HG03060 (cell line): ENCODE results near the gene CCN6.
"Not testable (repeated sequence)": the region's sequence is repeated elsewhere in the genome, so short reads cannot be mapped to it uniquely, and the experiment has no call there.

Experiments used
- ATAC-seq: cut with Tn5 transposase; IDR thresholded peaks from one replicate; pipeline ENCODE4 v1.9.1; 2021; ENCODE audit warnings: low read depth, moderate number of reproducible peaks; ENCODE audit not compliant: unreplicated experiment

CCN6 gene

DNA sequence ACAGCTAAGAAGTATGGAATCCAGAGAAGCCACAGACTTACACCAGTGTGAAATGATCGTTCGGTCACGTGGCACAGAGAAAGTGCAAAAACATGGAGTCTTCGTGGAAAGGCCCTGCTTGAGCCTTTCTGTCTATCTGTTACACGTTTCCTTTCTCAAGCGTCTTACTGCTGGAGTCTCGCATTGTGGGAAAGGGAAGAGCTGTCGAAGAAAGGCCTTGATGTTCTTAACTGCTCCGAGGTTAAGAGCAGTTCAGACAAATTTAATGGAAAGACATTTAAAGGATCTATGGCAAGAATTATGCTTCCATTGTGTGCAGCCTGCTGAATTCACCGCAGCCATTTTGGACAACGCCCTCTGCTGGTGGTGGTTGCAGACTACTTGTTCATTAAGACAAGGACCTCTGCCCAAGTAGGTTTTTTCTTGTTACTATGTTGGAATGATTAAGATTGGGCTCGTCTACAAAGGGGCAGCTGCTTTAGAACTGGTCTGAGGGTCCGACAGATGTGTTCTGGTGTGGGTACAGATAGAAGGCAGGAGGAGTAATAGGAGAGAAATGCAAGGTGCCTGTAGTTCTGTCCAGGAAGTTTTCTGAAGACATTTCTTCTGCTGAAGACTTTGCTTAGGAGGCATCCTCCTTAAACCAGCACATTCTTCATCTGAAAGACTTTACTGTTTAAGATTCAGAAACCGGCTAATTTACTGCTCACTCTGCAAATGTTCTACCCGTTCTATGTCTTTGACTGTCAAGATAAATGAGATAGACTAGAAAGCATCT lies 24.7 kb upstream of the CCN6 start:
- no peak for ATAC-seq

DNA sequence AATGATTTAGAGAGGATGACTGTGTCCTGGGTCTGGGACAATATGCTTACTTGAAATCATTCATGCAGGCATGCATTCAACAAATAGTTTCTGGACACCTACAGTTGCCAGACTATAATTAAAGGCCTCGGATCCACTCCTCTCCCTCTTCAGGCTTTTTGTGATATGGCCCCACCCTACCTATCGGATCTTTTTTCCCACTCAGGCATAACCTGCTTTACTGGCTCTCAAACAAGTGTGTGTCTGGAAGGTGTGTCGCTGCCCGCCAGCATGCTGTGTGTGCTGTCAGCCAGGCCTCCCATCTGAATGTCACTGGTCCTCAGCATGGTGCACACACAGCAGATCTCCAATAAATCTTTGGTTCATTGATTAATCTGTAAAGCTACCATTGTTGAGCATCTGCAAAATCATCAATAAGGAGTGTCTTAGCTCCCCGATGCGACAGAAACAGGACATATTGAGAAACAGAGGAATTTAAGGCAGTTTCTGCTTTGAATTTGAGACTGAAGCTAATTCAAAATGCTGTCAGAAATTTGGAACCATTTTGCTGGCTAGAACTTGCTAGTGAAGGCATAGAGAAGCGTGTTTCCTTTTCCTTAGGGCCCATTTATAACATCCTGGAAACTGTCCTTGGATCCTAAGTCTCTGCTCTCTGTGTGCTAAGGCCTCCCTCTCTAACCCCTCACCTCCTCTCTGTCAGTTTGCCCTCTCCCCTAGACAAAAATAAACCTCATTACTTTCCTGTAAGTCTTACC lies 23.5 kb upstream of the CCN6 start:
- ATAC-seq: no peak

DNA sequence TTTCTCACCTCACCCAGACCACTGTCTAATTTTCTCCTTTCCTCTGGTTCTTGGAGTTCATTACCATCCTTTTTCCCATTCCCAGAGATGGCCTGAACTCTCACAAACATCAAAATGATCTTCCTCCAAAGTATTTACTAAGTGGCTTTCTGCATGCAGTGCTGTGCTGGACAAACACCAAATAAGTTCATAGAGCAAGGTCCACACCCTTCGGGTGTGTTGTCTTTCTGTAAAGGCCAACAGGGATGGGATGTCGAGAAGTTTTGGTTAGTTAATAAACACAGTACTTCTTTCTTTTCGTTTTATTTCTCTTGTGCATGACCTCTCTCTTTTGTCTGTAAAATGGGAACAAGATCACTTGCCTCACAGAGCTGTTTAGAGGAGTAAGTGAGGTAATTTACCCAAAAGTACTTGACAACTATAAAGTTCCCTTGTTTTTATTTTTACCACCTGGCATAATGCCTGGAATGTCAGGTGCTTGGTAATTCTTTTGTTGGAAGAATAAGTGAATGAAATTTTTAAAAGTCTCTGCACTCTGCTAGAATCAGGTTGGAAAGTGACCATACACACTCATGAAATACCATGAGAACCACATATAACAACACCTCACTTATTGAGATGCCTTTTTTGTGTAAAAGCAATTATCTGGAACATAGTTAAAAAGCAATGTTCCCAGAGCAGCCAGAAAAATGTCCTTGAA lies 22.8 kb upstream of the CCN6 start:
- ATAC-seq: no peak

DNA sequence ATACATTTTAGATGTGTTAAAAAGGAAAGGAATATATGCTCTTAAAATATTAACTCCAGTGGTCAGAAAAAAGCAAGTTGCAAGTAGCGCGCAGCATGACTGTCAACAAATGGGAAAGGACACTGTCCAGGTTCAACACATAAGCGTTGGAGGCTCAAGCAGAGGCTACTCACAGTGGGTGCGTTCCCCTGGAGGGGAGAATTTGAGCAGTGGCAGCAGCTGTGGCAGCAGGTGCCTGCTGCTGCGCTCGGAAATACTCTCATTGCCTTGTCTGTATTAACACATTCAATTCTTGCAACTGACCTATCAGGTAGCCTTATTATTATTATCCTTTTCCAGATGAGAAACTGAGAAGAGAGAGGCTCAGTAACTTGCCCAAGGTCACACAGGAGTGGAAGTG lies 21.9 kb upstream of the CCN6 start:
- ATAC-seq: no peak

DNA sequence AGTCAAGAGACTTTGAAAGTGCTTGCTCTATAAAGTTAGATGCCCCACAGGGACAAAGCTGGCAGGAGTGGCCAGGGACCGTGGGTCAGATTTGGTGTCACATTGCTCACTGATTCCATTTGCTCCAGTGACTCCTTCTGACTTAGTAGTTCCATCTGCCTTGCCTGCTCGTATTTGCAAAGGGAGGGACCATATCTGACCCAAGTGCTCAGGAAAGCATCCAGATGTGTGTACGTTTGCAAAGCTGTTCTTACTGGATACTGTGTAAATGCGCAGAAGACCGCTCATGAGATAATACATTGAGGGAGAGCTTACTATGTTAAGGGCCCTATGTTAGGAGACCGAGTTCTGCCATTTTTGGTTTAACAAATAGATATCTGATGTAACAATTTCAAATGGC lies 21.2 kb upstream of the CCN6 start:
- no peak for ATAC-seq

DNA sequence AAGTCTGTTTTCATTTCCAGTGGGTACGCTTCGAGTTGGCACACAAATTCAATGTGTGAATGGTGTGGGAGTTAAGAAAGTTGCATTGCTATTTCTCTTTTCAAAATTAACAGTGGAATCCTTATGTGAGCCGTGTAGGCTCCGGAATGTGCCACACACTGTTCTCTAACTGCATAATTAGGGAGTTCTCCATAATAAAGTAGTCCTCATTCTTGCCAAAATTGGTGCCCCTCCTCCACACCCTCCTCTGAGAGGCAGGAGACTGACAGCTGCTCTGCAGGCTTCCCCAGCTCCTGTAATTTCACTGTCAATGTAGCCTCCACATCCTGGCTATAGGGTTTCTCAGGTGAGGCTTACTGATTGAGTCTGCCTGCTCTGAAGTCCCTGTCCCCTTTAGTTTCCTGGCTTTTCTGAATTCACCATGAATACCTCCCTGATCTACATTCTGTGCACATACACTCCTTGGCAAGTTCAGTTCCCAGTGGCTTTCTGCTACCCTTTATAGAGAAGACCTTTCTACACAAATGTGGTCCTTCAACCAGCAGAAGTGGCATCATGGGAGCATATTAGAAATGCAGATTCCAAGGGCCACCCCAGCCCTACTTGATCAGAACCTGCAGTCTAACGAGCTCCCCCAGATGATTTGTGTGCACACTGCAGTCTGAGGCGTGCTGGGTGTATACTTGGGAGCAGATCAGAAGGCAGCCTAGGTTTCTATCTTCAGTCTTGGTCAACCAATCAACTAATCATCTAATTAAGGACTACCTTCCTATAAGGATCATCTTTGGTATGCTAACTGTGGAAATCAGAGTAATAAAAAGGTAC lies 19.9 kb upstream of the CCN6 start:
- no peak for ATAC-seq

DNA sequence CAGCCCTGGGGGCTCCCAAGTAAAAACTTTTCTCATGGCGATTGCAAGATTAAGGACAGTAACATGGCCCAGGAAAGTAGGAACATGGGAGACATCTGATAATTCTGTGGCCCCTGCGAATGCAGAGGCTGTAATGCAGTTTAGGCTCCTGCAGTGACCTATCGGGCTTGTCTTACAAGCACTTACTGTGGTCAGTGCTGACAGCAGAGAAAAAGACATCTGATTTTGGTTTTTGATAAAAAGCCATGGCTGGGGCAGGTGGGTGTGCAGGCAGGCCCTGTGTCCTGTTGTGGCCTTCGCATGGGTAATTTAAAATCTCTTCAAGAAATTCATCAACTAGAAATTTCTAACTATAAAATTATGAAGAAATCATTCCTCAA lies 19.3 kb upstream of the CCN6 start:
- no peak for ATAC-seq

DNA sequence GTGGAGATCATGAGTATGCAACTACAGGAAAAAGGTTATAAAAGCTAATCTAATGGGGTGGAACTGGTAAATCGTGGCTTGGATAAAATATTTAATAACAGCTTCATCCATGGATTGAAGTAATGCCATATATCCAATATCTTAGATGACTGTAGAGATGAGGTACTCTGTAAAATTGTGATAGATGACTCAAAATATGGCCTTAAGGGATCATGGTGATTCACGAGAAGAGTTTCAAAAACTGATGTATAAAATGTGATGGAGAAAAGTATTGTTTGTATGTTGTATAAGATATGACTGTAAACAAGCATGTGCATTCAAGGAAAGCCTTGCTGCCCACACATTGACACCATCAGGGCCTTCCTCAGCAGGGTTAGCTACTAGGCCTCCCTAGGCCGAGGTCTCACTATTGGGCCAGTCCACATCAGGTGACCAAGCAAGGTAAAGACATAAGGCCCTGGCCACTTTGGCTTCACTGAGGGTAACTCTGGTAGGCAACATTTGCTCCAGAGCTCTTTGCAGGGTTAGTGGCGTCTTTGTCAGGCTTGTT lies 17.7 kb upstream of the CCN6 start:
- no peak for ATAC-seq

DNA sequence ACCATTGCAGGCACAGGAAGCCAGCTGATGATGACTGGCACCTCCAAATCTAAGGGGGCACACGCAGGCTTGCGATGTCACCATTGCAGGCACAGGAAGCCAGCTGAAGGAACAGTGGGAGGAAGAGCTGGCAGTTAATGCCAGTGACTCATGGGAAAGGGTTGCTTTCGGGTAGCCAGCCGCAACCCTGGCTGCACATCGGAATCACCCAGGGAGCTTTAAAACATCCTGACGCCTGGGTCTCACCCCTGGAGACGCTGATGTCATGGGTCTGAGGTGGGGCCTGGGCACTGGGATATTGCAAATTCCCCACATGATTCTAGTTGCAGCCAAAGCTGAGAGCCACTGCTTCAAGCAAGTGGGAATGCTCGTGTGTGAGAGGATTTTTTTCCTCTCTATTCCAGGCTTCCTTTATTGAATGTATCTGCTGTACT lies 16.1 kb upstream of the CCN6 start:
- ATAC-seq: no peak

DNA sequence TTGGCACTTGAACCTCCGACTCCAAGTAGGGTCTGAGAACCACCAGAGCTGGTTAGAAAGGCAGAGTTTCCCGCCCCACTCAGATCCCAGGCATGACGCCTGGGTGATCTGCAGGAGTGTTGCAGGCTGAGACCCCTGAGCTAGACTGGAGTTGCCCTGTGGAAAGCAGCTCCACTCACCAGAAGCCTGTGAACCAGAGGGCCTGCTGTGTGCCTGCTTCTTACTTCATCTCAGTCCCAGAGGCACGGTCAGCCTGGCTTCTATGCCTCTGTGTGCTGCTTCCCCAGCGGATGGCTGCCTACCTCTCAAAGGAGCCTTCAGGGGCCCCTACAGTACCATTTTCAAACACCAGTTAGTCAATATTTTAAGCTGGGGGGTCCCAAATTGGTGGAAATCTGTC lies 15.6 kb upstream of the CCN6 start:
- ATAC-seq: no peak

DNA sequence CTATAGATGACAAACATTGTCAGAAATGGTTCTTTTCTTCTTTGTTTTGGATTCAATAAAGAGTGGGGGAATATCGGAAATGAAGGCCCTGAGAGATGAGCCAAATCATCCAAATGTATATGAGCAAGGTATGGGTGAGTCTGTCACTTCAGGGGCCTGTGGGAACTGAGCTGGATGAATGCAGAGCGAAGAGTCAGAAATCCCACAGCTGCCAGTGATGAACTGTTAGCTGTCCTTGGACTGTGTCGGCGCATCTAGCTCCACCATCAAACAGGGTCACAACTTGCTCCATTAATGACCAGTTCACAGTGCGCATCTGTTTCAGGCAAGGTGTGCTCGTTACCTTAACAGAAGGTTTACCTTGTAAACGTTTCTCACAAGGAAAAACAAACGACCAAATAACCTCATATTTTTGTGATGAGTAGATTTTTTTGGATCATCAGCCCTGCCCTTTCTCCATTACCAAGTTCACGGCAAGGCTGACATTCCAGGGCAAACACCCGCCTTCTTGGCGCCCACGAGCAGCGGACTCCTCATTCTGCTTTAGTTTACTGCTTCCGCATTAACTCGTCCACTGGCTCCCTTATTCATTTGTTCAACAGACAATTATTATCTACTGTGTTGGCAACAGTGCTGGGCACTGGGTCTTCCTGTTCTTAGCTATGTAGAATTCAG lies 15.0 kb upstream of the CCN6 start:
- no peak for ATAC-seq

DNA sequence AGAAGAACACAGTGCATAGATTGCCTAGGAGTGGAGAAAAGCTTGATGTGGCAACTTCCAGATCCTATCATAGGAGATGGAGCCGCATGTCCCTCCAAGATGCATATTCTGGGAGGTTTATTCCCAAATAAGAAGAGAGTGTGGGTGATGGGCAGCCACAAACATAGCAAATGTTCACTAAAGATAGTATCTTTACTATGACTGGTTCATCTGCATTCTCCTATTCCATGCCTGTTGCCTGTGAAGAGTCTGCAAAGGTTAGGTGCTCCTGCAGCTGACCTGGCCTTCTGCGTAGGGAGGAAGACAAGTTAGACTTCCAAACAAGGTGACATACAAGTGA lies 14.5 kb upstream of the CCN6 start:
- no peak for ATAC-seq

DNA sequence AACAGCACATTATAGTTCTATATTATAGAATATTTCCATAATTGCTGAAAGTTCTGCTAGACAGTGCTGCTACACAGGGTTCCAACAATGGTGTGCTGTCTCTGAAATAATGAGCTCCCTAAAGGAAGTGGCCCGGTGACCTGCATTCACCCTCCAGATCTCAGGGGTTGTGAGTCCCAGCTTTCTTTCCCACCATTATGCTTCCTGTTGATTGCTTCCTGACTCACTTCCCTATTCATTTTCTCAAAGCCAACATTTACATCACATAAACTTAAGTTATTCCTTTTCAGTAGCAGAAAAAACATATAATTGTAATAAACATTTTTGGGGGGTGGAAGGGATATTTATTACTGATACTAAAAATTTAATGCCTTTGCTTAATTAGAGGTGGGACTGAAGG lies 12.9 kb upstream of the CCN6 start:
- no peak for ATAC-seq

DNA sequence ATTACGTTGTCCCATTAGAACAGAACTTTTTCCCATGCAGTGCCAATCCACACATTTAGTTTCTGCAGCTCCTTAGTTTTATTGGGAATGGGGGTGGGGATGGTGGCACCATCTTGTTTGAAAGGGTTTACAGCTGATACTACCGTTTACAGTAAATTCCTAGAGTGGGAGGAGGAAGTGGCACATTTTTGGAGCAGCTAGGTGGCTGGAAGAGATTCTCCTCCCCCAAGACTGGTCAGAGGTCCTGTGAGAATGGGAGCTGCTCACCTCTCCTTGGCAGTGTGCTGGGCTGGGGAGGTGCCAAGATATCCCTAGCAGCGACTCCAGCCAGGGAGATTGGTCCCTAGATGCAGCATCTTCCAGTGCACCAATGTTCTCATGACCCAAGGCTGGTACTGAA lies 12.4 kb upstream of the CCN6 start:
- ATAC-seq: no peak

DNA sequence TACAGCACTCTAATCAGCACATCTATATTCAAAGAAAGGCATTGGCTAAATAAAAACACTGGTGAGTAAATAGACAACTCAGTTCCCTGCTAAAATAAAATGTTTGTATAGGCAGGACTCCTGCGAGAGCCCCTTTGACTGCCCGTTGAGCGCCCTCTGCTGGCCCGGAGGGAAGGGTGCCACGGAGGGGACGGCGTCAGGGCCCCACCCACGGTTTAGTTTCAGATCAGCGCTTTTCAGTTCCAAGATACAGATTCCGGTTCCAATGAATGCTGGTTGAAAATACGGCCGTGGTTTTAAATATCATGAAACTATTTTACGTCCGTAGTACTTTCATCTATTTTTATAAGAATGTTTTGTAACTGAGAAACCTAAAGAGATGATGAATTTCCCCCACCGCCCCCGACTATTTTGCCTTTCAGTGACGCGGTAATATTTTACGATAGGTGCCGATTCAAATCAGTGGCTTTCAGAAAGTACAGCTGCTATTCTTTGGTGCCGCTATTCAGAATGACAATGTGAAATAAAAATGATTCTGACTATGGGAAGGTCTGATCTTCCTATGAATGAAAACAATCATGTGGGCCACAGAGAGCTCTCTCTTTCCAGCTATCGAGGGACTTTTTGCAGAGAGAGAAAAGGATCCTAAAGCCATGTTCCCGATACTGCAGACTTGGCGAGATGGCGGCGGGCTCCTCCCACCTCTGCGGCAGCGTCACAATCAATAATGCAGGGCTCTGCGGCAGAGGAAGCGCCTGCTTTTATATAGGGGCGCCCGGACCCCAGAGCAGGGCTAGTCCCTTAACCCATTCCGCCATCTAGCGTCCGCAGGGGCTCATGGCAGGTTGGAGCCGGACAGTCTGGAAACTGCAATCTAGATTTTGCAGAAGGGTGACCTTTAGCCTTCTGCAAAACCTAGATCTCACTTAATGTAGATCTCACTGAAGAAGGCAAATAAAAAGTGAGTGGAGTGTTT lies 10.6 kb upstream of the CCN6 start:
- peak; percentile 89 for ATAC-seq

DNA sequence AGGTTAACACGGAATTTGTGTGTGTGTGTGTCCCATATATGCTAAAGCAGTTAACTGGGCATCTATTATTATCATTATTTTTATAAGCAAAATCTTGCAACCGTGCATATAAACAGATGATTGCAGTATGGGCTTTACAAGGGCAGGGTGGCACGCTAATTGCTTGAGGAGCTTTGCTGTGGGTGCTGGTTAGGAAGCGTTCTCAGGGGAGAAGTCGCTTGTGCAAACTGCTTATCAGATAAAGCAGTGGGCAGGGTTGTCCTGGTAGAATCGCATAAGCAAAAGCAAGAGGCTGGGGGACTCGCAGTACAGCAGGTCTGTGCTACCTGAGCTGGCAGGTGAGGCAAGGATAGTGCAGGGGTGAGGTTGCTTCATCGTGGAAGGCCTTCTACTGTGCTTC lies 9.7 kb upstream of the CCN6 start:
- no peak for ATAC-seq

DNA sequence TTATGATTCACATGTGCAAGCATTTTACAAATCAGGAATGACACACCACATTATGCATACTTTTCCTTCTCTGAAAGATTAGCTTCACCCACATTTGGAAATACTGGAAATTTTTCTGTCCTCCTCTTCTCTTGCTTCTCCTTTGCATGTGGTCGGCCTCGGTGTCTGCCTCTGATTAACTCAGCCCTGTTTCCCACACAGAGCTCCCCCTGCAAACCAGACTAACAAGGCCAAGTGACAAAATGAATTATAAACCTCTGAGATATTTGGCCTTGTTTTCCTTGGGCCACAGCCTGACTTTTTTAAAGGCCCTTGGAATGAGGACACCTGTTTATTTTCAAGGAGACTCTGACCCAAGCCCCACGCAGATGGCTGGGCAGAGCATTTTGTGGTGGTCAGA lies 9.0 kb upstream of the CCN6 start:
- ATAC-seq: no peak

DNA sequence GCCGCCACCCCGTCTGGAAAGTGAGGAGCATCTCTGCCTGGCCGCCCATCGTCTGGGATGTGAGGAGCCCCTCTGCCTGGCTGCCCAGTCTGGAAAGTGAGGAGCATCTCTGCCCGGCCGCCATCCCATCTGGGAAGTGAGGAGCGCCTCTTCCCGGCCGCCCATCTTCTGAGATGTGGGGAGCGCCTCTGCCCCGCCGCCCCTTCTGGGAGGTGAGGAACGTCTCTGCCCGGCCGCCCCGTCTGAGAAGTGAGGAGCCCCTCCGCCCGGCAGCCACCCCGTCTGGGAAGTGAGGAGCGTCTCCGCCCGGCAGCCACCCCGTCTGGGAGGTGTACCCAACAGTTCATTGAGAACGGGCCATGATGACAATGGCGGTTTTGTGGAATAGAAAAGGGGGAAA lies 6.4 kb upstream of the CCN6 start:
- not testable (repeated sequence) for ATAC-seq
